Measurements from ENCODE around the gene FBXW12.

Gene FBXW12

GRCh38 chr3:48407542-48408099 is 35.6 kb downstream of the FBXW12 start:
- no peak for DNase-seq (ENCODE audit: low read depth in 3 of 3)

GRCh38 chr3:48408823-48409281 is 36.8 kb downstream of the FBXW12 start:
- DNase-seq (ENCODE audit: low read depth in 3 of 3) = no peak

GRCh38 chr3:48409291-48410201 is 37.5 kb downstream of the FBXW12 start:
- no peak for DNase-seq (ENCODE audit: low read depth in 3 of 3)

GRCh38 chr3:48410205-48411040 is 38.4 kb downstream of the FBXW12 start:
- no peak for DNase-seq (ENCODE audit: low read depth in 3 of 3)

- no peak for DNase-seq (ENCODE audit: low read depth in 3 of 3)
Observed at GRCh38 chr3:48411041-48411588, 39.1 kb downstream of the FBXW12 start.

- DNase-seq (ENCODE audit: low read depth in 3 of 3) = no peak
Observed at GRCh38 chr3:48411606-48412374, 39.8 kb downstream of the FBXW12 start.

- DNase-seq (ENCODE audit: low read depth in 3 of 3) = no peak
Observed at GRCh38 chr3:48412375-48413001, 40.5 kb downstream of the FBXW12 start.

GRCh38 chr3:48413086-48413485 is 41.1 kb downstream of the FBXW12 start:
- DNase-seq (ENCODE audit: low read depth in 3 of 3) = no peak

- no peak for DNase-seq (ENCODE audit: low read depth in 3 of 3)
Observed at GRCh38 chr3:48413611-48414010, 41.6 kb downstream of the FBXW12 start.

GRCh38 chr3:48414376-48415250 is 42.6 kb downstream of the FBXW12 start:
- no peak for DNase-seq (ENCODE audit: low read depth in 3 of 3)

GRCh38 chr3:48415251-48415953 is 43.4 kb downstream of the FBXW12 start:
- DNase-seq (ENCODE audit: low read depth in 3 of 3) = no peak

- no peak for DNase-seq (ENCODE audit: low read depth in 3 of 3)
Observed at GRCh38 chr3:48416091-48416505, 44.1 kb downstream of the FBXW12 start.

- DNase-seq (ENCODE audit: low read depth in 3 of 3) = no peak
Observed at GRCh38 chr3:48416546-48416945, 44.5 kb downstream of the FBXW12 start.

- no peak for DNase-seq (ENCODE audit: low read depth in 3 of 3)
Observed at GRCh38 chr3:48417529-48418108, 45.6 kb downstream of the FBXW12 start.

- DNase-seq (ENCODE audit: low read depth in 3 of 3) = no peak
Observed at GRCh38 chr3:48418140-48418539, 46.1 kb downstream of the FBXW12 start.

GRCh38 chr3:48418651-48419050 is 46.6 kb downstream of the FBXW12 start:
- DNase-seq (ENCODE audit: low read depth in 3 of 3) = no peak

- DNase-seq (ENCODE audit: low read depth in 3 of 3) = no peak
Observed at GRCh38 chr3:48419149-48419548, 47.1 kb downstream of the FBXW12 start.

- DNase-seq (ENCODE audit: low read depth in 3 of 3) = no peak
Observed at GRCh38 chr3:48419597-48419996, 47.6 kb downstream of the FBXW12 start.

- DNase-seq (ENCODE audit: low read depth in 3 of 3) = no peak
Observed at GRCh38 chr3:48420561-48420960, 48.5 kb downstream of the FBXW12 start.
